Endothelial cell of umbilical vein (primary cell): Measurements from ENCODE around the gene UTF1. TPM values are rescaled to one million over a fixed set of nuclear protein-coding genes. Genes with fewer than 3 reads are reported as not detected.

Source experiments
- BruUV-seq: library from RNA; stranded (reverse); fragments of 400-500 nt; replicated peaks from 2 replicates; lab custom pipeline; 2021; lab: Mats Ljungman, UMichigan
- CTCF ChIA-PET: fragments of 300-600, 350-600 bp; sonication (Branson Sonifier 250); formaldehyde crosslinking; loops from one replicate; lab custom pipeline; 2021; ENCODE audit warnings: antibody characterized with exemption, inconsistent platforms; lab: Charles Lee
- POLR2A ChIA-PET: fragments of 300-600, 350-600 bp; sonication (Branson Sonifier 250); formaldehyde crosslinking; loops from one replicate; lab custom pipeline; 2021; ENCODE audit warnings: antibody characterized with exemption, inconsistent platforms; lab: Charles Lee
- DNase-seq: peaks from one replicate; pipeline ENCODE4 v3.0.0-alpha.2; 2011; ENCODE audit warnings: low read depth, low spot score
- FAIRE-seq: peaks from 2 replicates; lab custom pipeline; 2011; peaks lifted over from hg19 to GRCh38; lab: Jason Lieb, UNC
- H2AFZ ChIP-seq: 2 replicates; pipeline ENCODE4 v1.6.0; 2012; ENCODE audit warnings: low read depth, low read length, control low read depth, inconsistent platforms
- H3K27ac ChIP-seq: 2 replicates; pipeline ENCODE4 v1.5.1; 2011; ENCODE audit warnings: low read depth, mild to moderate bottlenecking, control low read depth, low read length, moderate library complexity; ENCODE audit not compliant: insufficient read depth
- H3K27me3 ChIP-seq, 2 experiments: 2 replicates each; pipeline versions ENCODE4 v1.6.0 to v1.6.1; 2011; ENCODE audit warnings: low read length in 2 of 2, mixed read lengths in 1 of 2; ENCODE audit not compliant: control insufficient read depth in 2 of 2, insufficient read depth in 2 of 2
- H3K36me3 ChIP-seq, 2 experiments: 2 replicates in 1 of 2; 3 replicates in 1 of 2; pipeline ENCODE4 v1.5.1; 2011; ENCODE audit warnings: low read length in 2 of 2, mild to moderate bottlenecking in 1 of 2, moderate library complexity in 1 of 2; ENCODE audit not compliant: control insufficient read depth in 2 of 2, insufficient read depth in 2 of 2; ENCODE audit errors: extremely low read depth in 1 of 2
- H3K4me1 ChIP-seq: 3 replicates; pipeline ENCODE4 v1.5.1; 2011; ENCODE audit warnings: mild to moderate bottlenecking, low read length; ENCODE audit not compliant: control insufficient read depth, insufficient read depth; ENCODE audit errors: extremely low read depth
- H3K4me2 ChIP-seq: 2 replicates; pipeline ENCODE4 v1.6.1; 2011; ENCODE audit warnings: low read length, control low read depth, mixed read lengths; ENCODE audit not compliant: insufficient read depth
- H3K4me3 ChIP-seq, 3 experiments: fragments of 200-600 bp in 1 of 3; sonication (generic), shearing (Covaris generic) in 1 of 3; replicated peaks in 1 of 3; 2 replicates each; pipeline ENCODE4 v1.5.1; 2011 to 2016; ENCODE audit warnings: control low read depth in 3 of 3, low read length in 3 of 3, mild to moderate bottlenecking in 2 of 3, inconsistent platforms in 1 of 3, low read depth in 1 of 3, moderate library complexity in 1 of 3; ENCODE audit not compliant: insufficient read depth in 1 of 3
- H3K79me2 ChIP-seq: 2 replicates; pipeline ENCODE4 v1.6.0; 2012; ENCODE audit warnings: low read length, inconsistent platforms; ENCODE audit not compliant: control insufficient read depth, insufficient read depth
- H3K9ac ChIP-seq: replicated peaks from 2 replicates; pipeline ENCODE3; 2011; ENCODE audit warnings: low read length, control low read depth; ENCODE audit not compliant: insufficient read depth; ENCODE audit errors: extremely low read depth
- H3K9me1 ChIP-seq: replicated peaks from 3 replicates; pipeline ENCODE4 v1.6.0; 2011; ENCODE audit warnings: mild to moderate bottlenecking, low read length; ENCODE audit not compliant: control insufficient read depth, insufficient read depth; ENCODE audit errors: extremely low read depth
- H3K9me3 ChIP-seq: replicated peaks from 2 replicates; pipeline ENCODE4 v1.5.1; 2012; ENCODE audit warnings: low read length, inconsistent platforms; ENCODE audit not compliant: control insufficient read depth, insufficient read depth
- H4K20me1 ChIP-seq: replicated peaks from 2 replicates; pipeline ENCODE3; 2011; ENCODE audit warnings: mild to moderate bottlenecking, low read length; ENCODE audit not compliant: control insufficient read depth, insufficient read depth; ENCODE audit errors: extremely low read depth
- EZH2 ChIP-seq: IDR thresholded peaks from 2 replicates; pipeline ENCODE4 v1.6.1; 2012; ENCODE audit warnings: borderline replicate concordance, low read depth, mild to moderate bottlenecking, moderate library complexity, low read length, inconsistent platforms; ENCODE audit not compliant: severe bottlenecking
- FOS ChIP-seq: IDR thresholded peaks from 2 replicates; pipeline ENCODE4 v1.6.1; 2011; ENCODE audit warnings: mild to moderate bottlenecking, low read length, moderate library complexity, borderline replicate concordance; ENCODE audit not compliant: insufficient read depth
- GATA2 ChIP-seq: IDR thresholded peaks from 2 replicates; pipeline ENCODE4 v1.7.0; 2011; ENCODE audit warnings: low read depth, mild to moderate bottlenecking, moderate library complexity, mixed read lengths, low read length; ENCODE audit not compliant: insufficient read length, insufficient read depth
- MYC ChIP-seq: IDR thresholded peaks from one replicate; pipeline ENCODE4 v1.6.1; 2011; ENCODE audit warnings: mild to moderate bottlenecking, low read depth, low read length
- POLR2A ChIP-seq: IDR thresholded peaks from 2 replicates; pipeline ENCODE4 v1.6.1; 2012; ENCODE audit warnings: low read depth, mild to moderate bottlenecking, control low read depth, low read length
- dilution Hi-C: fragments of 300-500 bp; cut with MboI; formaldehyde crosslinking; loops from one replicate; pipeline ENCODE4 v1.15.0; 2019; ENCODE audit warnings: low sequenced_read_pairs; ENCODE audit not compliant: extremely low pct_ligation_motif_present
- intact Hi-C: fragments of 100-400 bp; cut with micrococcal nuclease; formaldehyde crosslinking; loops from one replicate; pipeline ENCODE4 v1.10.0; 2022
- polyA plus RNA-seq, 4 experiments: library from polyadenylated mRNA; depleted of rRNA in 3 of 4; stranded (reverse) in 3 of 4; unstranded in 1 of 4; fragments of >200 nt; gene quantifications; 2 replicates each; pipeline versions ENCODE4 v1.2.1 to v1.2.3, GENCODE V29; 2011 to 2012; ENCODE audit warnings: missing spikeins in 1 of 4
- total RNA-seq: library from RNA; stranded (reverse); gene quantifications from 2 replicates; pipeline ENCODE4 v1.2.3, GENCODE V29; 2021
- TF ChIP-seq, protein P1 (sequence below), 2 donors: IDR thresholded peaks; 1 replicate in 1 of 2; 2 replicates in 1 of 2; pipeline ENCODE4 v1.5.1; 2011; ENCODE audit warnings: low read length in 2 of 2, mild to moderate bottlenecking in 2 of 2, moderate library complexity in 2 of 2, control low read depth in 1 of 2, inconsistent platforms in 1 of 2, low read depth in 1 of 2; ENCODE audit not compliant: insufficient read depth in 1 of 2; ENCODE audit errors: extremely low read depth in 1 of 2

The UTF1 gene
- total and polyA plus RNA-seq, 2 donors (not counting 3 experiments of a cell fraction or from before 2014, with no cell fraction given): not detected

GRCh38 chr10:133270204-133270603, 40.2 kb downstream of the UTF1 start:
- POLR2A ChIA-PET: no interaction called here
- TF ChIP-seq MYC (no peak), FOS (no peak), GATA2 (no peak), POLR2A (no peak), EZH2 (no peak)
- TF ChIP-seq, protein P1, sequence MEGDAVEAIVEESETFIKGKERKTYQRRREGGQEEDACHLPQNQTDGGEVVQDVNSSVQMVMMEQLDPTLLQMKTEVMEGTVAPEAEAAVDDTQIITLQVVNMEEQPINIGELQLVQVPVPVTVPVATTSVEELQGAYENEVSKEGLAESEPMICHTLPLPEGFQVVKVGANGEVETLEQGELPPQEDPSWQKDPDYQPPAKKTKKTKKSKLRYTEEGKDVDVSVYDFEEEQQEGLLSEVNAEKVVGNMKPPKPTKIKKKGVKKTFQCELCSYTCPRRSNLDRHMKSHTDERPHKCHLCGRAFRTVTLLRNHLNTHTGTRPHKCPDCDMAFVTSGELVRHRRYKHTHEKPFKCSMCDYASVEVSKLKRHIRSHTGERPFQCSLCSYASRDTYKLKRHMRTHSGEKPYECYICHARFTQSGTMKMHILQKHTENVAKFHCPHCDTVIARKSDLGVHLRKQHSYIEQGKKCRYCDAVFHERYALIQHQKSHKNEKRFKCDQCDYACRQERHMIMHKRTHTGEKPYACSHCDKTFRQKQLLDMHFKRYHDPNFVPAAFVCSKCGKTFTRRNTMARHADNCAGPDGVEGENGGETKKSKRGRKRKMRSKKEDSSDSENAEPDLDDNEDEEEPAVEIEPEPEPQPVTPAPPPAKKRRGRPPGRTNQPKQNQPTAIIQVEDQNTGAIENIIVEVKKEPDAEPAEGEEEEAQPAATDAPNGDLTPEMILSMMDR (IDR thresholded peaks at IDR 0.05; ENCODE audit: extremely low read depth in 1 of 2, insufficient read depth in 1 of 2, low read depth in 1 of 2, low read length in 2 of 2): no peak
- H3K4me1 ChIP-seq: no peaks in the 10 kb centered on the region
- no peaks in the 10 kb centered on the region for H3K36me3 ChIP-seq
- dilution Hi-C loops (no loop called here), intact Hi-C loops (no loop called here)
- DNase-seq: no peak
- no peaks in the 10 kb centered on the region for H3K79me2 ChIP-seq
- H3K9ac ChIP-seq: no peak overlapping the region
- no peak overlapping the region for H3K4me3 ChIP-seq
- no peak for FAIRE-seq
- no peak overlapping the region for H2AFZ ChIP-seq
- no peaks in the 10 kb centered on the region for H3K9me1 ChIP-seq
- no peaks in the 10 kb centered on the region for H3K27me3 ChIP-seq
- H3K27ac ChIP-seq: no peak overlapping the region
- H4K20me1 ChIP-seq: no peaks in the 10 kb centered on the region
- CTCF ChIA-PET: interaction anchor here (0.9 kb wide), 1 partner anchor 13 kb away, joined by 3 read pairs; no protein-coding TSS in a partner anchor
- no TSS peak for BruUV-seq
- H3K9me3 ChIP-seq: no peaks in the 10 kb centered on the region
- H3K4me2 ChIP-seq: no peak overlapping the region

DNA sequence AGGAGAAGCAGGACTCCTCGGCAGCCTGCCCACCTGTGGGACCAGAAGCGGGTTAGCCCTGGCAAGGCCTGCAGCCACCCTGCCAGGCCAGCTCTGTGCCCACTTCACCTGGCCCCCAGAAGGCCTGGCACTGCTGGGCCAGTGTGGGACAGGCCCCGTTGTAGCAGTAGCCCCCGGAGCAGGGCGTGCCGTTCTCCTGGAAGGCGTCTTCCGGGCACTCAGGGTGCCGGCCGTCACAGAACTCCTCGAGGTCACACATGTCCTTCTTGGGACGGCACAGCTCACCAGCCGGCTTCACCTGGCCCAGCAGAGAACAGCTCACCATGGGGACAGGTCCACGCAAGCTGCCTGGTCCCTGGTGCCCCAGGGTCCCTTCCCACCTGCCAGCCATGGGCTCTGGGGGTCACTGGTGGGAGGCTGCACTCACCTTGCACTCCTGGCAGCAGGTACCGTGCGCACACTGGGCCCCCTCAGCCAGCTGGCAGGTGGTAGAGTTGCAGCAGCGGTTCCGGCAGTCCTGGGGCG, 40.8 kb downstream of the UTF1 start:
- POLR2A ChIA-PET: no interaction called here
- no peaks in the 10 kb centered on the region for H4K20me1 ChIP-seq
- H3K27ac ChIP-seq: no peak overlapping the region
- no peaks in the 10 kb centered on the region for H3K79me2 ChIP-seq
- H3K4me2 ChIP-seq: no peak overlapping the region
- H3K9ac ChIP-seq: no peak overlapping the region
- FAIRE-seq (no peak), DNase-seq (no peak)
- TF ChIP-seq GATA2: no peak
- H3K4me1 ChIP-seq: no peaks in the 10 kb centered on the region
- dilution Hi-C loops (no loop called here), intact Hi-C loops (no loop called here)
- CTCF ChIA-PET: interaction anchor here (0.9 kb wide), 1 partner anchor 14 kb away, joined by 3 read pairs; no protein-coding TSS in a partner anchor
- H3K4me3 ChIP-seq: no peak overlapping the region
- BruUV-seq: no TSS peak
- H3K27me3 ChIP-seq: peaks cover 0 to 2% of the 10 kb centered on the region in 2 experiments
- no peaks in the 10 kb centered on the region for H3K9me1 ChIP-seq
- no peaks in the 10 kb centered on the region for H3K36me3 ChIP-seq
- no peaks in the 10 kb centered on the region for H3K9me3 ChIP-seq
- no peak overlapping the region for H2AFZ ChIP-seq
